Measurements from ENCODE around the gene ANK3.

Gene ANK3

DNA sequence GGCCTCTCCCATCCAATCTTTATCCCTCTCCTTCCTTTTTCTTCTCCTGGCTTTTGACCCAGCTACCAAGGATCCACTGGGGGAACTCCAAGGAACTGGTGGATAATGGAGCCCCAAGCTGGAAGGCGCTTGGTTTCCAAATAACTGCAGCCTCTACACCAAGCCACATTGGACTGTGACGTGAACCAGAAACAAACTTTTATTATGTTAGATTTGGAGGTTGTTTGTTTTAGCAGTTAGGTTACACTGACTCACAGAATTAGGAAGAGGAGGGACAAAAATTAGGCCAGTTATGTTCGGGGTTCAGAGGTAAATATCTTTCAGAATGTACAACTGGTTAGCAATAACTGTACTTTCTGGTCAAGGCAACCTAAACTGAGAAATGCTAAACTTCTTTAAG is 21.3 kb upstream of the ANK3 start:
- no peak for DNase-seq
- no peak for TF ChIP-seq CTCF (IDR thresholded peaks at IDR 0.05)
- no peaks in the 10 kb centered on the region for H3K36me3 Mint-ChIP-seq (ENCODE audit: low read depth)
- no peaks in the 10 kb centered on the region for H3K9me3 Mint-ChIP-seq
- no peak overlapping the region for H3K27ac Mint-ChIP-seq
- no peak overlapping the region for H3K4me3 Mint-ChIP-seq
- H3K27me3 Mint-ChIP-seq (ENCODE audit: low read depth, poor library complexity) = peaks cover 11% of the 10 kb centered on the region
- H3K4me1 Mint-ChIP-seq = no peaks in the 10 kb centered on the region

DNA sequence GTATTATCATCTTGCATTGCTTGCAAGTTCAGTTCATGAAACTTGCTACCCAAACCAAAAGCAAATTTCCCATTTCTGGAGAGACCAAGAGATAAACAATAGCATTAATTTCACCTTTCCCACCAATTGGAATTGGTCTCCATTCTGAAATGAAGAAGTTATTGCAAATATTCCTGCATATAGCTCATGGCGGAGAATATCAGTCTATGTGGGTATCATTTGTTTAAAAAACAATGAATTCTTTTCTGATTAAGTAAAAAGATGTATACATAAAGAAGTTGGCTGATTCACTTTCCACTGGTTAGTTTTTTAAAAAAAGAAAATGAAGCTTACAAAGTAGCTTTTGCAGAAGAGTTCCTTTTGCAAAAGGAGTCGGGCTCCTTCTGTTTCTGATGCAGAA is 19.5 kb upstream of the ANK3 start:
- no peak overlapping the region for H3K4me3 Mint-ChIP-seq
- no peak for TF ChIP-seq CTCF (IDR thresholded peaks at IDR 0.05)
- DNase-seq = no peak
- no peaks in the 10 kb centered on the region for H3K4me1 Mint-ChIP-seq
- H3K9me3 Mint-ChIP-seq = no peaks in the 10 kb centered on the region
- H3K36me3 Mint-ChIP-seq (ENCODE audit: low read depth) = no peaks in the 10 kb centered on the region
- peaks cover 7% of the 10 kb centered on the region for H3K27me3 Mint-ChIP-seq (ENCODE audit: low read depth, poor library complexity)
- H3K27ac Mint-ChIP-seq = no peak overlapping the region

GRCh38 chr10:60406182-60406581 is 16.5 kb upstream of the ANK3 start:
- H3K27ac Mint-ChIP-seq = no peak overlapping the region
- no peaks in the 10 kb centered on the region for H3K4me1 Mint-ChIP-seq
- H3K27me3 Mint-ChIP-seq (ENCODE audit: low read depth, poor library complexity) = peaks cover 5% of the 10 kb centered on the region
- TF ChIP-seq CTCF (IDR thresholded peaks at IDR 0.05) = no peak
- no peaks in the 10 kb centered on the region for H3K9me3 Mint-ChIP-seq
- no peak overlapping the region for H3K4me3 Mint-ChIP-seq
- DNase-seq = no peak
- no peaks in the 10 kb centered on the region for H3K36me3 Mint-ChIP-seq (ENCODE audit: low read depth)

- TF ChIP-seq CTCF (IDR thresholded peaks at IDR 0.05) = no peak
- Mint-ChIP-seq H3K4me1 (no peaks in the 10 kb centered on the region), H3K4me3 (no peak overlapping the region), H3K9me3 (no peaks in the 10 kb centered on the region), H3K36me3 (ENCODE audit: low read depth) (no peaks in the 10 kb centered on the region), H3K27me3 (ENCODE audit: low read depth, poor library complexity) (peaks cover 8% of the 10 kb centered on the region), H3K27ac (peak overlapping the region; percentile 0)
- no peak for DNase-seq
Observed at GRCh38 chr10:60405172-60405571, 15.5 kb upstream of the ANK3 start.

DNA sequence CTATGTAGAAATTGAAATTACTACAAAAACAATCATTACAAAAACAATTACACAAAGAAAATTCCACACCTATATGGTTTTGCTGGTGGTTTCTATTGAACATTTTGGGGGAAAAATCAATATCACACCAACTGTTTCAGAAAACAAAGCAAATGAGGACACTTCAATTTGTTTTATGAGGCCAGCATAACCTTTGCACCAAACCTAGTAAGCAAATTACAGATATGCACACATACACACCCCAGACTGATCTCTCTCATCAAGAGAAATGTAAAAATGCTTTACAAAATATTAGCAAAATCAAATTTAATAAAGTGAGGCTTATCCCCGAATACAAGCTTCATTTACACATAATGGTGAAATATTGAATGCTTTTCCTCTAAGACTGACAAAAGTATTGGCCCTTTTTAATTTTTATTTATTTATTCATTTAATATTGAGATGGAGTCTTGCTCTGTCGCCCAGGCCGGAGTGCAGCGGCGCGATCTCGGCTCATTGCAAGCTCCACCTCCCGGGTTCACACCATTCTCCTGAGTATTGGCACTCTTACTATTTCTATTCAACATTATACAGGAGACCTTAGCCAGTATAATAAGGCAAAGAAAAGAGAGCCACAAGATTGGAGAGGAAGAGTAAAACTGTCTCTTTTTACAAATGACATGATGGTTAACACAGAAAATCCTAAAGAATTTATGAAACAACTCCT is 13.6 kb upstream of the ANK3 start:
- Mint-ChIP-seq H3K4me3 (no peak overlapping the region), H3K4me1 (no peaks in the 10 kb centered on the region), H3K36me3 (ENCODE audit: low read depth) (no peaks in the 10 kb centered on the region), H3K27ac (no peak overlapping the region), H3K9me3 (no peaks in the 10 kb centered on the region), H3K27me3 (ENCODE audit: low read depth, poor library complexity) (peaks cover 8% of the 10 kb centered on the region)
- DNase-seq = no peak
- no peak for TF ChIP-seq CTCF (IDR thresholded peaks at IDR 0.05)

GRCh38 chr10:60400366-60400765 is 10.7 kb upstream of the ANK3 start:
- TF ChIP-seq CTCF (IDR thresholded peaks at IDR 0.05) = no peak
- Mint-ChIP-seq H3K36me3 (ENCODE audit: low read depth) (no peaks in the 10 kb centered on the region), H3K4me1 (no peaks in the 10 kb centered on the region), H3K4me3 (no peak overlapping the region), H3K27ac (no peak overlapping the region), H3K27me3 (ENCODE audit: low read depth, poor library complexity) (peaks cover 6% of the 10 kb centered on the region), H3K9me3 (no peaks in the 10 kb centered on the region)
- no peak for DNase-seq
